ENCODE data around the gene MLYCD.

MLYCD gene

DNA sequence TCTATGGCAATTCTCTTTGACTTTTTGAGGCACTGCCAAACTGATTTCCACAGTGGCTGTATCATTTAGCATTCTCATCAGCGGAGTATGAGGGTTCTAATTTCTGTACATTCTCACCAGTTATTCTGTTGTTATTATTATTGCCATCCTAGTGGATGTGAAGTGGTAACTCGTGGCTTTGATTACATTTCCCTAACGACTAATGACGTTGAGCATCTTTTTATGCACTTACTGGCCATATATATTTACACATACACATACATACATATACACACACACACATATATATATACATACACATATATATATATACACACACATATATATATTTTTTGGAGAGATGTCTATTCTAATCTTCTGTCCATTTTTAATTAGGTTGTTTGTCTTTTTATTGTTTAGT lies 3.7 kb upstream of the MLYCD start:
- H3K4me3 ChIP-seq (ENCODE audit: low read depth in 1 of 5, low read length in 5 of 5), result no peak overlapping the region

DNA sequence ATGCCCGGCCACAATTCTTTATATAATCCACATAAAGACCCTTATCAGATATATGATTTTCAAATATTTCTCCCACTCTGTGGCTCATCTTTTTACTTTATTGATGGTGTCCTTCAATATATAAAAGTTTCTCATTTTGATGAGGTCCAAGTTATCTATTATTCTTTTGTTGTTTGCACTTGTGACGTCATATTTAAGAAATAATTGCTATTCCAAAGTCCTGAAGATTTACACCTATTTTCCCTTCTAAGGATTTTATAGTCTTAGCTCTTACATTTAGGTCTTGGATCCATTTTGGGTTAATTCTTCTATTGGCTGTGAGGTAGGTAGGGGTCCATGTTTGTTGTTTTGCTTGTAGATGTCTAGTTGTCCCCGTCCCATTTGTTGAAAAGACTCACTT lies 3.0 kb upstream of the MLYCD start:
- Histone ChIP-seq H3K9ac (ENCODE audit: low read length in 5 of 5) (no peak overlapping the region), H3K27ac (ENCODE audit: low read depth, low read length) (no peak overlapping the region), H3K36me3 (ENCODE audit: control insufficient read depth in 5 of 5, insufficient read depth in 5 of 5, low read length in 5 of 5) (no peaks in the 10 kb centered on the region), H3K27me3 (ENCODE audit: control insufficient read depth in 5 of 5, insufficient read depth in 4 of 5, low read length in 5 of 5) (no peaks in the 10 kb centered on the region), H3K4me3 (ENCODE audit: low read depth in 1 of 5, low read length in 5 of 5) (no peak overlapping the region), H3K9me3 (ENCODE audit: control insufficient read depth in 5 of 5, low read length in 5 of 5) (peaks cover 0 to 16% (median 13%) of the 10 kb centered on the region in 5 donors), H3K4me1 (ENCODE audit: control insufficient read depth in 5 of 5, insufficient read depth in 5 of 5, low read length in 5 of 5) (peaks cover 2 to 22% (median 19%) of the 10 kb centered on the region in 5 donors)

More for the DNA sequence above, 3.7 kb upstream of the MLYCD start:
- H3K27ac ChIP-seq (ENCODE audit: low read depth, low read length), result no peak overlapping the region
- H3K27me3 ChIP-seq (ENCODE audit: control insufficient read depth in 5 of 5, insufficient read depth in 4 of 5, low read length in 5 of 5), result no peaks in the 10 kb centered on the region
- peaks cover 2 to 18% (median 16%) of the 10 kb centered on the region in 5 donors for H3K4me1 ChIP-seq (ENCODE audit: control insufficient read depth in 5 of 5, insufficient read depth in 5 of 5, low read length in 5 of 5)
- H3K9ac ChIP-seq (ENCODE audit: low read length in 5 of 5), result no peak overlapping the region
- H3K9me3 ChIP-seq (ENCODE audit: control insufficient read depth in 5 of 5, low read length in 5 of 5), result peaks cover 0 to 22% (median 15%) of the 10 kb centered on the region in 5 donors
- no peaks in the 10 kb centered on the region for H3K36me3 ChIP-seq (ENCODE audit: control insufficient read depth in 5 of 5, insufficient read depth in 5 of 5, low read length in 5 of 5)

- Histone ChIP-seq H3K4me1 (ENCODE audit: control insufficient read depth in 5 of 5, insufficient read depth in 5 of 5, low read length in 5 of 5) (peaks cover 2 to 47% (median 41%) of the 10 kb centered on the region in 5 donors), H3K9me3 (ENCODE audit: control insufficient read depth in 5 of 5, low read length in 5 of 5) (no peaks in the 10 kb centered on the region), H3K4me3 (ENCODE audit: low read depth in 1 of 5, low read length in 5 of 5) (peak overlapping the region; percentile 74 to 91 (median 81)), H3K27ac (ENCODE audit: low read depth, low read length) (peak overlapping the region; percentile 79), H3K36me3 (ENCODE audit: control insufficient read depth in 5 of 5, insufficient read depth in 5 of 5, low read length in 5 of 5) (no peaks in the 10 kb centered on the region), H3K9ac (ENCODE audit: low read length in 5 of 5) (peak overlapping the region; percentile 77 to 84 (median 82)), H3K27me3 (ENCODE audit: control insufficient read depth in 5 of 5, insufficient read depth in 4 of 5, low read length in 5 of 5) (no peaks in the 10 kb centered on the region)
Measured at GRCh38 chr16:83899272-83899897, 470 bp downstream of the MLYCD start.

GRCh38 chr16:83899978-83900377 lies 1.1 kb downstream of the MLYCD start:
- no peaks in the 10 kb centered on the region for H3K27me3 ChIP-seq (ENCODE audit: control insufficient read depth in 5 of 5, insufficient read depth in 4 of 5, low read length in 5 of 5)
- peak overlapping the region; percentile 77 to 84 (median 82) for H3K9ac ChIP-seq (ENCODE audit: low read length in 5 of 5)
- no peaks in the 10 kb centered on the region for H3K9me3 ChIP-seq (ENCODE audit: control insufficient read depth in 5 of 5, low read length in 5 of 5)
- H3K27ac ChIP-seq (ENCODE audit: low read depth, low read length), result peak overlapping the region; percentile 79
- peak overlapping the region; percentile 74 to 91 (median 81) for H3K4me3 ChIP-seq (ENCODE audit: low read depth in 1 of 5, low read length in 5 of 5)
- H3K4me1 ChIP-seq (ENCODE audit: control insufficient read depth in 5 of 5, insufficient read depth in 5 of 5, low read length in 5 of 5), result peaks cover 2 to 49% (median 42%) of the 10 kb centered on the region in 5 donors
- H3K36me3 ChIP-seq (ENCODE audit: control insufficient read depth in 5 of 5, insufficient read depth in 5 of 5, low read length in 5 of 5), result no peaks in the 10 kb centered on the region

GRCh38 chr16:83900571-83900970 lies 1.7 kb downstream of the MLYCD start:
- H3K9me3 ChIP-seq (ENCODE audit: control insufficient read depth in 5 of 5, low read length in 5 of 5), result no peaks in the 10 kb centered on the region
- peaks cover 2 to 49% (median 42%) of the 10 kb centered on the region in 5 donors for H3K4me1 ChIP-seq (ENCODE audit: control insufficient read depth in 5 of 5, insufficient read depth in 5 of 5, low read length in 5 of 5)
- no peaks in the 10 kb centered on the region for H3K36me3 ChIP-seq (ENCODE audit: control insufficient read depth in 5 of 5, insufficient read depth in 5 of 5, low read length in 5 of 5)
- peak overlapping the region in 1 of 5 donors; percentile 2 for H3K9ac ChIP-seq (ENCODE audit: low read length in 5 of 5)
- H3K4me3 ChIP-seq (ENCODE audit: low read depth in 1 of 5, low read length in 5 of 5), result no peak overlapping the region
- no peaks in the 10 kb centered on the region for H3K27me3 ChIP-seq (ENCODE audit: control insufficient read depth in 5 of 5, insufficient read depth in 4 of 5, low read length in 5 of 5)
- H3K27ac ChIP-seq (ENCODE audit: low read depth, low read length), result no peak overlapping the region

- Histone ChIP-seq H3K27me3 (ENCODE audit: control insufficient read depth in 5 of 5, insufficient read depth in 4 of 5, low read length in 5 of 5) (no peaks in the 10 kb centered on the region), H3K4me1 (ENCODE audit: control insufficient read depth in 5 of 5, insufficient read depth in 5 of 5, low read length in 5 of 5) (peaks cover 2 to 49% (median 42%) of the 10 kb centered on the region in 5 donors), H3K9me3 (ENCODE audit: control insufficient read depth in 5 of 5, low read length in 5 of 5) (no peaks in the 10 kb centered on the region), H3K9ac (ENCODE audit: low read length in 5 of 5) (peak overlapping the region in 2 of 5 donors; percentile 2 to 41), H3K4me3 (ENCODE audit: low read depth in 1 of 5, low read length in 5 of 5) (no peak overlapping the region), H3K36me3 (ENCODE audit: control insufficient read depth in 5 of 5, insufficient read depth in 5 of 5, low read length in 5 of 5) (no peaks in the 10 kb centered on the region), H3K27ac (ENCODE audit: low read depth, low read length) (peak overlapping the region; percentile 48)
Measured at GRCh38 chr16:83901101-83901500, 2.2 kb downstream of the MLYCD start.

DNA sequence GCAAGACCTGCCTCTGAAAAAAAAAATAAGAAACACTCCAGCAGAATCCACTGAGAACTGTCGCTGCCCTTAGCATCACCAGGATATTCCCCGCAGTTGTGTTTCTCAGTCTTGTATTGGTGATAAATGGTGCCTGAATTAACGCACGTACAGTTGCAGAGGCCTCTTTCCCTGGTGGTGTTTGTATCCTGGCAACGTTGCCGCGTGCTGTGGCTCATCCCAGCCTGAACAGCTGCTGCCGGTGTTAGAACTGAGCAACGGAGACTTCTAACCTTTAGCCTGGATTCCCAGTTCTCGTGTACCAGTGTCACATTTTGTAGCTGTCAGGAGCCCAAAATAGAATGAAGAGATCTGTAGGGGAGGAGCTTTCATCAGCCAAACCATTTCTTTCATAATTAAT lies 4.8 kb downstream of the MLYCD start:
- no peaks in the 10 kb centered on the region for H3K27me3 ChIP-seq (ENCODE audit: control insufficient read depth in 5 of 5, insufficient read depth in 4 of 5, low read length in 5 of 5)
- H3K9me3 ChIP-seq (ENCODE audit: control insufficient read depth in 5 of 5, low read length in 5 of 5), result no peaks in the 10 kb centered on the region
- no peak overlapping the region for H3K4me3 ChIP-seq (ENCODE audit: low read depth in 1 of 5, low read length in 5 of 5)
- H3K36me3 ChIP-seq (ENCODE audit: control insufficient read depth in 5 of 5, insufficient read depth in 5 of 5, low read length in 5 of 5), result peaks cover 2 to 20% (median 16%) of the 10 kb centered on the region in 5 donors
- H3K9ac ChIP-seq (ENCODE audit: low read length in 5 of 5), result peak overlapping the region in 4 of 5 donors; percentile 9 to 53 (median 37)
- peak overlapping the region; percentile 86 for H3K27ac ChIP-seq (ENCODE audit: low read depth, low read length)
- peaks cover 0 to 41% (median 36%) of the 10 kb centered on the region in 5 donors for H3K4me1 ChIP-seq (ENCODE audit: control insufficient read depth in 5 of 5, insufficient read depth in 5 of 5, low read length in 5 of 5)

DNA sequence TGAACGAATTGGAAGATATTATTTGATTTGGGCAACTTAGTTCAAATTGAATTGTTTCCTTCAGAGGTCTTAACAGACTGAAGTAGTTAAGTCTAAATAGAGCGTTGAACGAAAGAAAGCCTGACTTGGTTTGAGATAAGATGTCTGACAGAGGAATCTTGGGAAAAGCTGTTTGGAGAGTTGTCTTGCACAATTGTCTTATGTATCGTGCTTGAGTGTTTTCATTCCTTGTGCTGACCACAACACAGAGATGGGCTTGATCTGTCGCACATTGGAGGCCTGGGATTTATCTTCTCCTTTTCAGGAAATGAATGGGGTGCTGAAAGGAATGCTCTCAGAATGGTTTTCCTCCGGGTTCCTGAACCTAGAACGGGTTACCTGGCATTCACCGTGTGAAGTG lies 7.8 kb downstream of the MLYCD start:
- no peaks in the 10 kb centered on the region for H3K9me3 ChIP-seq (ENCODE audit: control insufficient read depth in 5 of 5, low read length in 5 of 5)
- H3K36me3 ChIP-seq (ENCODE audit: control insufficient read depth in 5 of 5, insufficient read depth in 5 of 5, low read length in 5 of 5), result peaks cover 2 to 41% (median 39%) of the 10 kb centered on the region in 5 donors
- H3K9ac ChIP-seq (ENCODE audit: low read length in 5 of 5), result no peak overlapping the region
- H3K4me1 ChIP-seq (ENCODE audit: control insufficient read depth in 5 of 5, insufficient read depth in 5 of 5, low read length in 5 of 5), result peaks cover 0 to 21% (median 15%) of the 10 kb centered on the region in 5 donors
- H3K4me3 ChIP-seq (ENCODE audit: low read depth in 1 of 5, low read length in 5 of 5), result no peak overlapping the region
- H3K27ac ChIP-seq (ENCODE audit: low read depth, low read length), result no peak overlapping the region
- H3K27me3 ChIP-seq (ENCODE audit: control insufficient read depth in 5 of 5, insufficient read depth in 4 of 5, low read length in 5 of 5), result no peaks in the 10 kb centered on the region

- peaks cover 2 to 45% (median 43%) of the 10 kb centered on the region in 5 donors for H3K36me3 ChIP-seq (ENCODE audit: control insufficient read depth in 5 of 5, insufficient read depth in 5 of 5, low read length in 5 of 5)
- H3K9ac ChIP-seq (ENCODE audit: low read length in 5 of 5), result no peak overlapping the region
- H3K27me3 ChIP-seq (ENCODE audit: control insufficient read depth in 5 of 5, insufficient read depth in 4 of 5, low read length in 5 of 5), result no peaks in the 10 kb centered on the region
- H3K27ac ChIP-seq (ENCODE audit: low read depth, low read length), result no peak overlapping the region
- H3K9me3 ChIP-seq (ENCODE audit: control insufficient read depth in 5 of 5, low read length in 5 of 5), result no peaks in the 10 kb centered on the region
- H3K4me3 ChIP-seq (ENCODE audit: low read depth in 1 of 5, low read length in 5 of 5), result no peak overlapping the region
- H3K4me1 ChIP-seq (ENCODE audit: control insufficient read depth in 5 of 5, insufficient read depth in 5 of 5, low read length in 5 of 5), result peaks cover 0 to 20% (median 15%) of the 10 kb centered on the region in 5 donors
Measured at GRCh38 chr16:83907111-83907510, 8.2 kb downstream of the MLYCD start.

- Histone ChIP-seq H3K36me3 (ENCODE audit: control insufficient read depth in 5 of 5, insufficient read depth in 5 of 5, low read length in 5 of 5) (peaks cover 2 to 51% (median 49%) of the 10 kb centered on the region in 5 donors), H3K4me1 (ENCODE audit: control insufficient read depth in 5 of 5, insufficient read depth in 5 of 5, low read length in 5 of 5) (peaks cover 0 to 19% (median 15%) of the 10 kb centered on the region in 5 donors), H3K9me3 (ENCODE audit: control insufficient read depth in 5 of 5, low read length in 5 of 5) (no peaks in the 10 kb centered on the region), H3K27ac (ENCODE audit: low read depth, low read length) (no peak overlapping the region), H3K4me3 (ENCODE audit: low read depth in 1 of 5, low read length in 5 of 5) (no peak overlapping the region), H3K27me3 (ENCODE audit: control insufficient read depth in 5 of 5, insufficient read depth in 4 of 5, low read length in 5 of 5) (no peaks in the 10 kb centered on the region), H3K9ac (ENCODE audit: low read length in 5 of 5) (no peak overlapping the region)
Measured at GRCh38 chr16:83907631-83908250, 8.8 kb downstream of the MLYCD start.
